ENCODE results near the gene PYY.

DNA sequence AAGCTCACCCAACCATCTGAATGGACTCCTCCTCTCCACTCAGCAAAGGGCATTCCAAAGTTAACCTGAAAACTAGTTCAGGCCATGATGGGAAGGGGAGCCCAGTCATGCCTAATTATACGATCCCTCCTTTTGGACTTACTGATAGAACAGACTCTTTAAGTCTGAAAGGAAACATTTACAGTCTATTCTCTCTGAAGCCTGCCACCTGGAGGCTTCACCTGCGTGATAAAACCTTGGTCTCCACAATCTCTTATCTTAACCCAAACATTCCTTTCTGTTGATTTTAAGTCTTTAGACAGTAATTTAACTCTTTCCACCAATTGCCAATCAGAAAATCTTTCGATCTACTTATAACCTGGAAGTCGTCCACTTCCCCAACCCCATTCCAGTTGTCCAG lies 37.4 kb downstream of the PYY start:
- TF ChIP-seq, protein P1, sequence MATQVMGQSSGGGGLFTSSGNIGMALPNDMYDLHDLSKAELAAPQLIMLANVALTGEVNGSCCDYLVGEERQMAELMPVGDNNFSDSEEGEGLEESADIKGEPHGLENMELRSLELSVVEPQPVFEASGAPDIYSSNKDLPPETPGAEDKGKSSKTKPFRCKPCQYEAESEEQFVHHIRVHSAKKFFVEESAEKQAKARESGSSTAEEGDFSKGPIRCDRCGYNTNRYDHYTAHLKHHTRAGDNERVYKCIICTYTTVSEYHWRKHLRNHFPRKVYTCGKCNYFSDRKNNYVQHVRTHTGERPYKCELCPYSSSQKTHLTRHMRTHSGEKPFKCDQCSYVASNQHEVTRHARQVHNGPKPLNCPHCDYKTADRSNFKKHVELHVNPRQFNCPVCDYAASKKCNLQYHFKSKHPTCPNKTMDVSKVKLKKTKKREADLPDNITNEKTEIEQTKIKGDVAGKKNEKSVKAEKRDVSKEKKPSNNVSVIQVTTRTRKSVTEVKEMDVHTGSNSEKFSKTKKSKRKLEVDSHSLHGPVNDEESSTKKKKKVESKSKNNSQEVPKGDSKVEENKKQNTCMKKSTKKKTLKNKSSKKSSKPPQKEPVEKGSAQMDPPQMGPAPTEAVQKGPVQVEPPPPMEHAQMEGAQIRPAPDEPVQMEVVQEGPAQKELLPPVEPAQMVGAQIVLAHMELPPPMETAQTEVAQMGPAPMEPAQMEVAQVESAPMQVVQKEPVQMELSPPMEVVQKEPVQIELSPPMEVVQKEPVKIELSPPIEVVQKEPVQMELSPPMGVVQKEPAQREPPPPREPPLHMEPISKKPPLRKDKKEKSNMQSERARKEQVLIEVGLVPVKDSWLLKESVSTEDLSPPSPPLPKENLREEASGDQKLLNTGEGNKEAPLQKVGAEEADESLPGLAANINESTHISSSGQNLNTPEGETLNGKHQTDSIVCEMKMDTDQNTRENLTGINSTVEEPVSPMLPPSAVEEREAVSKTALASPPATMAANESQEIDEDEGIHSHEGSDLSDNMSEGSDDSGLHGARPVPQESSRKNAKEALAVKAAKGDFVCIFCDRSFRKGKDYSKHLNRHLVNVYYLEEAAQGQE (IDR thresholded peaks at IDR 0.05; ENCODE audit: insufficient read depth in 1 of 2, low read depth in 2 of 2, low read length in 1 of 2): no peak
- TF ChIP-seq TCF7L2 (IDR thresholded peaks at IDR 0.05; ENCODE audit: low read depth, low read length) (no peak), POLR2AphosphoS5 (IDR thresholded peaks at IDR 0.05; ENCODE audit: low read depth, low read length) (no peak)
- TF ChIP-seq, protein P2, sequence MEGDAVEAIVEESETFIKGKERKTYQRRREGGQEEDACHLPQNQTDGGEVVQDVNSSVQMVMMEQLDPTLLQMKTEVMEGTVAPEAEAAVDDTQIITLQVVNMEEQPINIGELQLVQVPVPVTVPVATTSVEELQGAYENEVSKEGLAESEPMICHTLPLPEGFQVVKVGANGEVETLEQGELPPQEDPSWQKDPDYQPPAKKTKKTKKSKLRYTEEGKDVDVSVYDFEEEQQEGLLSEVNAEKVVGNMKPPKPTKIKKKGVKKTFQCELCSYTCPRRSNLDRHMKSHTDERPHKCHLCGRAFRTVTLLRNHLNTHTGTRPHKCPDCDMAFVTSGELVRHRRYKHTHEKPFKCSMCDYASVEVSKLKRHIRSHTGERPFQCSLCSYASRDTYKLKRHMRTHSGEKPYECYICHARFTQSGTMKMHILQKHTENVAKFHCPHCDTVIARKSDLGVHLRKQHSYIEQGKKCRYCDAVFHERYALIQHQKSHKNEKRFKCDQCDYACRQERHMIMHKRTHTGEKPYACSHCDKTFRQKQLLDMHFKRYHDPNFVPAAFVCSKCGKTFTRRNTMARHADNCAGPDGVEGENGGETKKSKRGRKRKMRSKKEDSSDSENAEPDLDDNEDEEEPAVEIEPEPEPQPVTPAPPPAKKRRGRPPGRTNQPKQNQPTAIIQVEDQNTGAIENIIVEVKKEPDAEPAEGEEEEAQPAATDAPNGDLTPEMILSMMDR (IDR thresholded peaks at IDR 0.05): no peak
